Liver (tissue), 9 donors: ENCODE data around the gene HNRNPL. TPM values are rescaled to one million over a fixed set of nuclear protein-coding genes. Genes with fewer than 3 reads are reported as not detected.
"Not testable (repeated sequence)": the region's sequence is repeated elsewhere in the genome, so short reads cannot be mapped to it uniquely, and the experiment has no call there.

ENCODE experiments used
- DNase-seq: peaks from one replicate; pipeline ENCODE4 v3.0.0-alpha.2; 2017; ENCODE audit warnings: low spot score
- H3K27ac ChIP-seq, 2 donors: one replicate each; pipeline ENCODE4 v1.7.0; 2013; ENCODE audit warnings: inconsistent platforms in 2 of 2, low read length in 2 of 2, control low read depth in 1 of 2, low read depth in 1 of 2, mild to moderate bottlenecking in 1 of 2
- H3K27me3 ChIP-seq, 4 donors: one replicate each; pipeline versions ENCODE4 v1.6.1 to v1.7.0; 2013; ENCODE audit warnings: low read length in 3 of 4, inconsistent platforms in 1 of 4, mild to moderate bottlenecking in 1 of 4, moderate library complexity in 1 of 4; ENCODE audit not compliant: control insufficient read depth in 4 of 4, insufficient read depth in 4 of 4
- H3K36me3 ChIP-seq, 4 donors: one replicate each; pipeline versions ENCODE4 v1.6.1 to v1.7.0; 2013; ENCODE audit warnings: low read length in 3 of 4, mild to moderate bottlenecking in 3 of 4, low read depth in 1 of 4, moderate library complexity in 1 of 4; ENCODE audit not compliant: control insufficient read depth in 4 of 4, insufficient read depth in 3 of 4
- H3K4me1 ChIP-seq, 4 donors: one replicate each; pipeline versions ENCODE4 v1.6.1 to v1.7.0; 2013; ENCODE audit warnings: low read length in 3 of 4, mild to moderate bottlenecking in 3 of 4, moderate library complexity in 1 of 4; ENCODE audit not compliant: control insufficient read depth in 4 of 4, insufficient read depth in 4 of 4
- H3K4me3 ChIP-seq, 3 donors: one replicate each; pipeline versions ENCODE4 v1.6.1 to v1.7.0; 2013; ENCODE audit warnings: low read length in 3 of 3, control low read depth in 1 of 3, low read depth in 1 of 3, mild to moderate bottlenecking in 1 of 3
- H3K9ac ChIP-seq, 2 donors: one replicate each; pipeline ENCODE4 v1.7.0; 2013; ENCODE audit warnings: low read length in 2 of 2, mild to moderate bottlenecking in 2 of 2, moderate library complexity in 2 of 2, control low read depth in 1 of 2, low read depth in 1 of 2
- H3K9me3 ChIP-seq, 4 donors: one replicate each; pipeline versions ENCODE4 v1.6.1 to v1.7.0; 2013; ENCODE audit warnings: low read length in 3 of 4; ENCODE audit not compliant: control insufficient read depth in 4 of 4
- ATF3 ChIP-seq: IDR thresholded peaks from 2 replicates; pipeline ENCODE4 v1.6.1; 2016; ENCODE audit warnings: antibody characterized with exemption
- CTCF ChIP-seq: fragments of 150-350 bp; IDR thresholded peaks from 2 replicates; pipeline ENCODE4 v1.5.1; 2017; ENCODE audit warnings: improper control_type of control experiment, low read depth, low read length; ENCODE audit not compliant: missing input control
- FOXA1 ChIP-seq: IDR thresholded peaks from 2 replicates; pipeline ENCODE4 v1.6.1; 2016; ENCODE audit warnings: antibody characterized with exemption
- FOXA2 ChIP-seq: IDR thresholded peaks from 2 replicates; pipeline ENCODE4 v1.6.1; 2016; ENCODE audit warnings: antibody characterized with exemption
- GABPA ChIP-seq, 2 donors: IDR thresholded peaks in 1 of 2; conservative IDR thresholded peaks in 1 of 2; 2 replicates each; pipeline ENCODE4 v1.6.1; 2016; ENCODE audit warnings: antibody characterized with exemption in 2 of 2, mild to moderate bottlenecking in 1 of 2, moderate library complexity in 1 of 2
- JUND ChIP-seq, 2 donors: IDR thresholded peaks; 2 replicates each; pipeline ENCODE4 v1.6.1; 2016; ENCODE audit warnings: antibody characterized with exemption in 2 of 2
- RAD21 ChIP-seq, 2 donors: IDR thresholded peaks; 2 replicates each; pipeline ENCODE4 v1.6.1; 2016; ENCODE audit warnings: antibody characterized with exemption in 2 of 2, mild to moderate bottlenecking in 2 of 2
- REST ChIP-seq: IDR thresholded peaks from 2 replicates; pipeline ENCODE4 v1.6.1; 2016; ENCODE audit warnings: antibody characterized with exemption, mild to moderate bottlenecking
- RXRA ChIP-seq, 2 donors: IDR thresholded peaks; 2 replicates each; pipeline ENCODE4 v1.6.1; 2017 to 2018; ENCODE audit warnings: antibody characterized with exemption in 2 of 2, mild to moderate bottlenecking in 1 of 2
- TAF1 ChIP-seq: conservative IDR thresholded peaks from 2 replicates; pipeline ENCODE4 v1.6.1; 2016; ENCODE audit warnings: antibody characterized with exemption, mild to moderate bottlenecking
- WGBS: extraction: QIAGEN DNeasy Blood & Tissue Kit; methylation state at CpG from one replicate; pipeline ENCODE4 v1.1.7; 2013; 5-methylcytosine and 5-hydroxymethylcytosine counted together
- polyA plus RNA-seq, 2 donors: library from polyadenylated mRNA; stranded (reverse) in 1 of 2; unstranded in 1 of 2; fragments of 200-250 nt in 1 of 2; fragments of >200 nt in 1 of 2; fragmentation: Nextera tagmentation in 1 of 2; extraction: Ambion mirVana in 1 of 2; gene quantifications; one replicate each; pipeline versions ENCODE4 v1.2.1 to v1.2.3, GENCODE V29; 2013 to 2015
- total RNA-seq, 2 donors: library from RNA; depleted of rRNA; stranded (reverse); fragments of >200 nt; gene quantifications; one replicate each; pipeline ENCODE4 v1.2.3, GENCODE V29; 2014
- donor health status: healthy.
- donor health status: healthy.
- donor health status: healthy.
- donor health status: healthy.
- donor health status: healthy.

HNRNPL gene
- total and polyA plus RNA-seq, 4 donors = 50.4 to 166 (median 95.6) TPM

GRCh38 chr19:38815059-38816001 lies 34.5 kb downstream of the HNRNPL start:
- TF ChIP-seq RAD21 (IDR thresholded peaks at IDR 0.05) = no peak
- no peak for TF ChIP-seq TAF1
- no peak for TF ChIP-seq FOXA2
- no peak for TF ChIP-seq GABPA (IDR thresholded peaks at IDR 0.05 in 1 of 2, conservative IDR thresholded peaks at IDR 0.05 in 1 of 2)
- no peak overlapping the region for H3K27ac ChIP-seq
- peaks cover 14 to 33% (median 20%) of the 10 kb centered on the region in 4 donors for H3K36me3 ChIP-seq
- no peak overlapping the region for H3K4me3 ChIP-seq
- H3K9ac ChIP-seq = no peak overlapping the region
- 86% methylated on average over 34 of the region's 34 CpGs for WGBS
- H3K27me3 ChIP-seq = no peaks in the 10 kb centered on the region
- H3K9me3 ChIP-seq = no peaks in the 10 kb centered on the region
- no peak for DNase-seq
- H3K4me1 ChIP-seq = peaks cover 4 to 23% (median 18%) of the 10 kb centered on the region in 4 donors

GRCh38 chr19:38813932-38814331 lies 35.9 kb downstream of the HNRNPL start:
- H3K36me3 ChIP-seq = peaks cover 14 to 33% (median 18%) of the 10 kb centered on the region in 4 donors
- WGBS = 85% methylated on average over 2 of the region's 2 CpGs
- not testable (repeated sequence) for H3K9me3 ChIP-seq, H3K27ac ChIP-seq, H3K27me3 ChIP-seq, DNase-seq, H3K9ac ChIP-seq, H3K4me3 ChIP-seq
- H3K4me1 ChIP-seq = peaks cover 4 to 18% (median 13%) of the 10 kb centered on the region in 4 donors

GRCh38 chr19:38813323-38813722 lies 36.5 kb downstream of the HNRNPL start:
- no peak for DNase-seq
- Histone ChIP-seq H3K27me3 (no peaks in the 10 kb centered on the region), H3K27ac (peak overlapping the region; percentile 5 to 31), H3K4me1 (peaks cover 4 to 18% (median 13%) of the 10 kb centered on the region in 4 donors), H3K9me3 (no peaks in the 10 kb centered on the region), H3K36me3 (peaks cover 14 to 33% (median 18%) of the 10 kb centered on the region in 4 donors), H3K4me3 (no peak overlapping the region), H3K9ac (no peak overlapping the region)
- WGBS = 55% methylated on average over 6 of the region's 6 CpGs
- TF ChIP-seq GABPA (IDR thresholded peaks at IDR 0.05 in 1 of 2, conservative IDR thresholded peaks at IDR 0.05 in 1 of 2) (no peak), TAF1 (no peak), FOXA1 (no peak), CTCF (no peak), ATF3 (no peak), JUND (IDR thresholded peaks at IDR 0.05) (peak in 1 of 2 donors; percentile 3), RXRA (IDR thresholded peaks at IDR 0.05) (peak in 1 of 2 donors; percentile 3), REST (no peak), RAD21 (IDR thresholded peaks at IDR 0.05) (no peak)
